HCT116 (cell line): ENCODE data around the gene PCAT7. TPM values are rescaled to one million over a fixed set of nuclear protein-coding genes. Genes with fewer than 3 reads are reported as not detected.

Experiments
- ATAC-seq: fragments of 200-7000 bp; cut with Tn5 transposase; 2 replicates; pipeline ENCODE4 v1.9.1; 2020; ENCODE audit warnings: mild to moderate bottlenecking, moderate library complexity
- BruUV-seq: library from RNA; stranded (reverse); fragments of 400-500 nt; replicated peaks from 2 replicates; lab custom pipeline; 2021; lab: Mats Ljungman, UMichigan
- CTCF ChIA-PET: fragments of 300-600 bp; sonication (Branson Sonifier 250); formaldehyde crosslinking; loops from one replicate; lab custom pipeline; 2021; ENCODE audit warnings: antibody characterized with exemption; lab: Charles Lee
- POLR2A ChIA-PET: fragments of 300-600, 350-600 bp; sonication (Branson Sonifier 250); formaldehyde crosslinking; loops from one replicate; lab custom pipeline; 2021; ENCODE audit warnings: antibody characterized with exemption; lab: Charles Lee
- RAD21 ChIA-PET, 2 experiments: fragments of 300-600 bp; sonication (Branson Sonifier 250); formaldehyde crosslinking; loops; one replicate each; lab custom pipeline; 2023; ENCODE audit warnings: low total read pairs in 2 of 2; ENCODE audit not compliant: uncharacterized antibody in 2 of 2, unreplicated experiment in 2 of 2, low non-redundant PET in 1 of 2; lab: Charles Lee
- DNase-seq: peaks from one replicate; pipeline ENCODE4 v3.0.0-alpha.2; 2010; ENCODE audit warnings: low read depth, low spot score
- H2AFZ ChIP-seq: fragments of 200-600 bp; shearing (Covaris generic), sonication (generic); 2 replicates; pipeline ENCODE4 v1.6.1; 2017; ENCODE audit warnings: low read depth, mixed run types, mixed read lengths, antibody characterized with exemption, low read length; ENCODE audit not compliant: poor library complexity, severe bottlenecking
- H3K27ac ChIP-seq: 2 replicates; pipeline ENCODE4 v1.5.1; 2012; ENCODE audit warnings: low read depth, low read length
- H3K27me3 ChIP-seq: fragments of 200-600 bp; sonication (generic); 2 replicates; pipeline ENCODE4 v1.6.1; 2016; ENCODE audit warnings: mixed run types, low read length, mixed read lengths; ENCODE audit not compliant: insufficient read depth
- H3K36me3 ChIP-seq, 2 experiments: fragments of 200-500 bp in 1 of 2; fragments of 200-600 bp in 1 of 2; sonication (Bioruptor generic) in 1 of 2; sonication (generic) in 1 of 2; 2 replicates each; pipeline versions ENCODE4 v1.5.1 to v1.6.1; 2014 to 2016; ENCODE audit warnings: low read length in 2 of 2, inconsistent platforms in 1 of 2, mixed read lengths in 1 of 2, mixed run types in 1 of 2; ENCODE audit not compliant: insufficient read depth in 2 of 2, control insufficient read depth in 1 of 2
- H3K4me1 ChIP-seq, 2 experiments: fragments of 200-600 bp in 1 of 2; sonication (generic) in 1 of 2; 2 replicates each; pipeline versions ENCODE4 v1.5.1 to v1.6.1; 2012 to 2017; ENCODE audit warnings: low read length in 2 of 2, inconsistent platforms in 1 of 2, mild to moderate bottlenecking in 1 of 2, mixed read lengths in 1 of 2, mixed run types in 1 of 2, moderate library complexity in 1 of 2; ENCODE audit not compliant: insufficient read depth in 2 of 2, control insufficient read depth in 1 of 2
- H3K4me2 ChIP-seq: fragments of 200-600 bp; sonication (generic); 2 replicates; pipeline ENCODE4 v1.6.1; 2017; ENCODE audit warnings: mixed run types, low read length, mixed read lengths
- H3K4me3 ChIP-seq, 2 experiments: fragments of 200-600 bp in 1 of 2; sonication (generic) in 1 of 2; replicated peaks in 1 of 2; 2 replicates each; pipeline ENCODE4 v1.5.1; 2011 to 2016; ENCODE audit warnings: low read length in 2 of 2, control low read depth in 1 of 2, low read depth in 1 of 2, mild to moderate bottlenecking in 1 of 2, mixed read lengths in 1 of 2, mixed run types in 1 of 2
- H3K79me2 ChIP-seq: fragments of 200-600 bp; sonication (generic); 2 replicates; pipeline ENCODE4 v1.6.1; 2017; ENCODE audit warnings: mild to moderate bottlenecking, mixed run types, low read length, moderate library complexity, mixed read lengths; ENCODE audit not compliant: insufficient read depth
- H3K9ac ChIP-seq: fragments of 200-600 bp; sonication (generic); 2 replicates; pipeline ENCODE4 v1.6.1; 2016; ENCODE audit warnings: low read length, mixed read lengths
- H3K9me2 ChIP-seq: fragments of 200-600 bp; sonication (generic), shearing (Covaris generic); 2 replicates; pipeline ENCODE4 v1.6.1; 2017; ENCODE audit warnings: mixed run types, mild to moderate bottlenecking, moderate library complexity; ENCODE audit not compliant: insufficient read depth
- H3K9me3 ChIP-seq, 2 experiments: fragments of 200-500 bp in 1 of 2; fragments of 200-600 bp in 1 of 2; sonication (Bioruptor generic) in 1 of 2; sonication (generic) in 1 of 2; 2 replicates each; pipeline ENCODE4 v1.6.1; 2014 to 2017; ENCODE audit warnings: low read length in 2 of 2, mixed read lengths in 2 of 2, inconsistent platforms in 1 of 2, low read depth in 1 of 2, mild to moderate bottlenecking in 1 of 2, mixed run types in 1 of 2, moderate library complexity in 1 of 2; ENCODE audit not compliant: control insufficient read depth in 1 of 2, insufficient read depth in 1 of 2
- H4K20me1 ChIP-seq: fragments of 200-600 bp; sonication (generic), shearing (Covaris generic); 2 replicates; pipeline ENCODE4 v1.6.1; 2017; ENCODE audit warnings: mixed run types, mild to moderate bottlenecking, moderate library complexity; ENCODE audit not compliant: insufficient read depth
- CBX3 ChIP-seq: IDR thresholded peaks from 2 replicates; pipeline ENCODE4 v1.6.1; 2012; ENCODE audit warnings: low read depth
- CEBPB ChIP-seq: IDR thresholded peaks from 2 replicates; pipeline ENCODE4 v1.6.1; 2012; ENCODE audit warnings: low read depth
- EGR1 ChIP-seq: IDR thresholded peaks from 2 replicates; pipeline ENCODE4 v1.6.1; 2012; ENCODE audit warnings: low read depth
- EZH2 ChIP-seq: fragments of 200-600 bp; sonication (generic); IDR thresholded peaks from 2 replicates; pipeline ENCODE4 v1.6.1; 2017; ENCODE audit warnings: antibody characterized with exemption, mixed run types
- EZH2phosphoT487 ChIP-seq: fragments of 200-600 bp; IDR thresholded peaks from 2 replicates; pipeline ENCODE4 v1.6.1; 2018; ENCODE audit warnings: antibody characterized with exemption, borderline replicate concordance
- FOSL1 ChIP-seq: IDR thresholded peaks from 2 replicates; pipeline ENCODE4 v1.6.1; 2012; ENCODE audit warnings: low read depth
- JUND ChIP-seq: IDR thresholded peaks from 2 replicates; pipeline ENCODE4 v1.6.1; 2012
- POLR2A ChIP-seq: IDR thresholded peaks from 2 replicates; pipeline ENCODE4 v1.7.0; 2011; ENCODE audit warnings: borderline replicate concordance; ENCODE audit not compliant: insufficient read depth, insufficient read length; ENCODE audit errors: extremely low read depth
- POLR2AphosphoS5 ChIP-seq: IDR thresholded peaks from 2 replicates; pipeline ENCODE4 v1.6.1; 2011; ENCODE audit warnings: mild to moderate bottlenecking, low read depth, low read length, moderate library complexity
- RAD21 ChIP-seq: IDR thresholded peaks from 2 replicates; pipeline ENCODE4 v1.6.1; 2012; ENCODE audit warnings: low read depth, mild to moderate bottlenecking
- SP1 ChIP-seq: IDR thresholded peaks from 2 replicates; pipeline ENCODE4 v1.6.1; 2012; ENCODE audit warnings: low read depth
- SRF ChIP-seq: IDR thresholded peaks from 2 replicates; pipeline ENCODE4 v1.6.1; 2012; ENCODE audit warnings: low read depth
- TCF7L2 ChIP-seq: IDR thresholded peaks from 2 replicates; pipeline ENCODE4 v1.7.0; 2011; ENCODE audit warnings: borderline replicate concordance, inconsistent platforms; ENCODE audit not compliant: insufficient read depth, insufficient read length; ENCODE audit errors: extremely low read depth
- YY1 ChIP-seq: IDR thresholded peaks from 2 replicates; pipeline ENCODE4 v1.6.1; 2011; ENCODE audit warnings: low read length, low read depth, moderate library complexity, mild to moderate bottlenecking; ENCODE audit not compliant: insufficient replicate concordance; ENCODE audit errors: extremely low read depth
- ZFX ChIP-seq: fragments of 450-650 bp; IDR thresholded peaks from 2 replicates; pipeline ENCODE4 v1.6.1; 2017
- ZNF274 ChIP-seq: fragments of 200-500 bp; sonication (Bioruptor generic); IDR thresholded peaks from 2 replicates; pipeline ENCODE4 v1.6.1; 2014; ENCODE audit warnings: mild to moderate bottlenecking, low read depth, low read length, inconsistent platforms
- intact Hi-C: fragments of 100-400 bp; cut with micrococcal nuclease; formaldehyde crosslinking; loops from 2 replicates; pipeline ENCODE4 v1.10.0; 2022
- total RNA-seq: library from RNA; stranded (reverse); gene quantifications from one replicate; pipeline ENCODE4 v1.2.1, GENCODE V29; 2021; ENCODE audit not compliant: unreplicated experiment
- TF ChIP-seq, protein P1 (sequence below): IDR thresholded peaks from 2 replicates; pipeline ENCODE4 v1.6.1; 2012; ENCODE audit warnings: low read depth
- TF ChIP-seq, protein P2 (sequence below): IDR thresholded peaks from 2 replicates; pipeline ENCODE4 v1.6.1; 2011; ENCODE audit warnings: mild to moderate bottlenecking, low read length, moderate library complexity; ENCODE audit not compliant: insufficient replicate concordance; ENCODE audit errors: extremely low read depth
- TF ChIP-seq, protein P3 (sequence below): IDR thresholded peaks from 2 replicates; pipeline ENCODE4 v1.6.1; 2012
- TF ChIP-seq, protein P4 (sequence below), 3 experiments: fragments of 200-600 bp in 1 of 3; sonication (generic) in 1 of 3; IDR thresholded peaks in 2 of 3; conservative IDR thresholded peaks in 1 of 3; 2 replicates each; pipeline ENCODE4 v1.5.1; 2012 to 2017; ENCODE audit warnings: low read depth in 2 of 3, low read length in 2 of 3, antibody characterized with exemption in 1 of 3, borderline replicate concordance in 1 of 3, control low read depth in 1 of 3, mild to moderate bottlenecking in 1 of 3, mixed read lengths in 1 of 3, mixed run types in 1 of 3, moderate library complexity in 1 of 3; ENCODE audit not compliant: insufficient read depth in 1 of 3

The PCAT7 gene
- total RNA-seq, 1 experiment from 2014 or later = 3.8 TPM

DNA sequence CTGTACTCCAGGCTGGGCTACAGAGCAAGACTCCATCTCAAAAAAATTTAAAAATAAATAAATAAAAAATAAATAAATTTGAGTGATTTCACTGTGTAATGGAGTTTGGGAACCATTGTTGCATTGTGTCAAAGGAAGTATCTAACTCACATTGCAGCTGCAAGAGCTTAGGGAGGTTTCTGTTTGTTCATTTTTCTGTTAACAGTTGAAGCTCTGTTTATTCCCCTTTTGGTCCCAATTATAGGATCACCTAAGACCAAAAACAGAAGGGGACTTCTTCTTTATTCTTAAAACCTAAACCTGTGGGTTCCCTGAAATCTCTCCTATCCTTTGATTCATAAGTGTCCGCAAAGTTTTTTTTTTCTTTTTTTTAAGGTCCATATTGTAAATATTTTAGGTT lies 28.6 kb upstream of the PCAT7 start:
- BruUV-seq = no TSS peak
- Histone ChIP-seq H3K4me1 (no peaks in the 10 kb centered on the region), H3K36me3 (no peaks in the 10 kb centered on the region), H3K27ac (no peak overlapping the region), H3K27me3 (no peaks in the 10 kb centered on the region), H3K9me3 (no peaks in the 10 kb centered on the region), H3K9me2 (no peaks in the 10 kb centered on the region), H2AFZ (no peak overlapping the region), H3K4me3 (no peak overlapping the region), H4K20me1 (no peaks in the 10 kb centered on the region), H3K79me2 (no peaks in the 10 kb centered on the region), H3K4me2 (no peak overlapping the region), H3K9ac (no peak overlapping the region)
- TF ChIP-seq YY1 (no peak), CEBPB (no peak), EZH2 (no peak), RAD21 (no peak), EZH2phosphoT487 (no peak), EGR1 (no peak), SRF (no peak), CBX3 (no peak), FOSL1 (no peak), ZFX (no peak), TCF7L2 (no peak), JUND (no peak), POLR2A (no peak), ZNF274 (no peak), SP1 (no peak), POLR2AphosphoS5 (no peak)
- TF ChIP-seq, protein P1, sequence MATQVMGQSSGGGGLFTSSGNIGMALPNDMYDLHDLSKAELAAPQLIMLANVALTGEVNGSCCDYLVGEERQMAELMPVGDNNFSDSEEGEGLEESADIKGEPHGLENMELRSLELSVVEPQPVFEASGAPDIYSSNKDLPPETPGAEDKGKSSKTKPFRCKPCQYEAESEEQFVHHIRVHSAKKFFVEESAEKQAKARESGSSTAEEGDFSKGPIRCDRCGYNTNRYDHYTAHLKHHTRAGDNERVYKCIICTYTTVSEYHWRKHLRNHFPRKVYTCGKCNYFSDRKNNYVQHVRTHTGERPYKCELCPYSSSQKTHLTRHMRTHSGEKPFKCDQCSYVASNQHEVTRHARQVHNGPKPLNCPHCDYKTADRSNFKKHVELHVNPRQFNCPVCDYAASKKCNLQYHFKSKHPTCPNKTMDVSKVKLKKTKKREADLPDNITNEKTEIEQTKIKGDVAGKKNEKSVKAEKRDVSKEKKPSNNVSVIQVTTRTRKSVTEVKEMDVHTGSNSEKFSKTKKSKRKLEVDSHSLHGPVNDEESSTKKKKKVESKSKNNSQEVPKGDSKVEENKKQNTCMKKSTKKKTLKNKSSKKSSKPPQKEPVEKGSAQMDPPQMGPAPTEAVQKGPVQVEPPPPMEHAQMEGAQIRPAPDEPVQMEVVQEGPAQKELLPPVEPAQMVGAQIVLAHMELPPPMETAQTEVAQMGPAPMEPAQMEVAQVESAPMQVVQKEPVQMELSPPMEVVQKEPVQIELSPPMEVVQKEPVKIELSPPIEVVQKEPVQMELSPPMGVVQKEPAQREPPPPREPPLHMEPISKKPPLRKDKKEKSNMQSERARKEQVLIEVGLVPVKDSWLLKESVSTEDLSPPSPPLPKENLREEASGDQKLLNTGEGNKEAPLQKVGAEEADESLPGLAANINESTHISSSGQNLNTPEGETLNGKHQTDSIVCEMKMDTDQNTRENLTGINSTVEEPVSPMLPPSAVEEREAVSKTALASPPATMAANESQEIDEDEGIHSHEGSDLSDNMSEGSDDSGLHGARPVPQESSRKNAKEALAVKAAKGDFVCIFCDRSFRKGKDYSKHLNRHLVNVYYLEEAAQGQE = no peak
- TF ChIP-seq, protein P2, sequence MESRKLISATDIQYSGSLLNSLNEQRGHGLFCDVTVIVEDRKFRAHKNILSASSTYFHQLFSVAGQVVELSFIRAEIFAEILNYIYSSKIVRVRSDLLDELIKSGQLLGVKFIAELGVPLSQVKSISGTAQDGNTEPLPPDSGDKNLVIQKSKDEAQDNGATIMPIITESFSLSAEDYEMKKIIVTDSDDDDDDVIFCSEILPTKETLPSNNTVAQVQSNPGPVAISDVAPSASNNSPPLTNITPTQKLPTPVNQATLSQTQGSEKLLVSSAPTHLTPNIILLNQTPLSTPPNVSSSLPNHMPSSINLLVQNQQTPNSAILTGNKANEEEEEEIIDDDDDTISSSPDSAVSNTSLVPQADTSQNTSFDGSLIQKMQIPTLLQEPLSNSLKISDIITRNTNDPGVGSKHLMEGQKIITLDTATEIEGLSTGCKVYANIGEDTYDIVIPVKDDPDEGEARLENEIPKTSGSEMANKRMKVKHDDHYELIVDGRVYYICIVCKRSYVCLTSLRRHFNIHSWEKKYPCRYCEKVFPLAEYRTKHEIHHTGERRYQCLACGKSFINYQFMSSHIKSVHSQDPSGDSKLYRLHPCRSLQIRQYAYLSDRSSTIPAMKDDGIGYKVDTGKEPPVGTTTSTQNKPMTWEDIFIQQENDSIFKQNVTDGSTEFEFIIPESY = no peak
- TF ChIP-seq, protein P3, sequence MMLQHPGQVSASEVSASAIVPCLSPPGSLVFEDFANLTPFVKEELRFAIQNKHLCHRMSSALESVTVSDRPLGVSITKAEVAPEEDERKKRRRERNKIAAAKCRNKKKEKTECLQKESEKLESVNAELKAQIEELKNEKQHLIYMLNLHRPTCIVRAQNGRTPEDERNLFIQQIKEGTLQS = no peak
- TF ChIP-seq, protein P4, sequence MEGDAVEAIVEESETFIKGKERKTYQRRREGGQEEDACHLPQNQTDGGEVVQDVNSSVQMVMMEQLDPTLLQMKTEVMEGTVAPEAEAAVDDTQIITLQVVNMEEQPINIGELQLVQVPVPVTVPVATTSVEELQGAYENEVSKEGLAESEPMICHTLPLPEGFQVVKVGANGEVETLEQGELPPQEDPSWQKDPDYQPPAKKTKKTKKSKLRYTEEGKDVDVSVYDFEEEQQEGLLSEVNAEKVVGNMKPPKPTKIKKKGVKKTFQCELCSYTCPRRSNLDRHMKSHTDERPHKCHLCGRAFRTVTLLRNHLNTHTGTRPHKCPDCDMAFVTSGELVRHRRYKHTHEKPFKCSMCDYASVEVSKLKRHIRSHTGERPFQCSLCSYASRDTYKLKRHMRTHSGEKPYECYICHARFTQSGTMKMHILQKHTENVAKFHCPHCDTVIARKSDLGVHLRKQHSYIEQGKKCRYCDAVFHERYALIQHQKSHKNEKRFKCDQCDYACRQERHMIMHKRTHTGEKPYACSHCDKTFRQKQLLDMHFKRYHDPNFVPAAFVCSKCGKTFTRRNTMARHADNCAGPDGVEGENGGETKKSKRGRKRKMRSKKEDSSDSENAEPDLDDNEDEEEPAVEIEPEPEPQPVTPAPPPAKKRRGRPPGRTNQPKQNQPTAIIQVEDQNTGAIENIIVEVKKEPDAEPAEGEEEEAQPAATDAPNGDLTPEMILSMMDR (IDR thresholded peaks at IDR 0.05 in 2 of 3, conservative IDR thresholded peaks at IDR 0.05 in 1 of 3; ENCODE audit: borderline replicate concordance in 1 of 3, insufficient read depth in 1 of 3, low read depth in 2 of 3, low read length in 2 of 3) = no peak
- POLR2A ChIA-PET = no interaction called here
- ATAC-seq (no peak), DNase-seq (no peak)
- CTCF ChIA-PET = no interaction called here
- intact Hi-C loops = no loop called here
- RAD21 ChIA-PET = no interaction called here
